ENCODE measurements around the gene SHISA6.

The SHISA6 gene

GRCh38 chr17:11610999-11611566 lies 370.1 kb downstream of the SHISA6 start:
- DNase-seq = no peak

GRCh38 chr17:11612956-11613355 lies 371.9 kb downstream of the SHISA6 start:
- no peak for DNase-seq
